NCI-H748 treated with DMSO at 0.1 percent for 48 hours (cell line): Measurements from ENCODE around the gene KRT25.
"Not testable (repeated sequence)": the region's sequence is repeated elsewhere in the genome, so short reads cannot be mapped to it uniquely, and the experiment has no call there.

Source experiments
- DNase-seq: peaks from one replicate; lab custom pipeline; 2025; lab: John Stamatoyannopoulos, UW

The KRT25 gene

DNA sequence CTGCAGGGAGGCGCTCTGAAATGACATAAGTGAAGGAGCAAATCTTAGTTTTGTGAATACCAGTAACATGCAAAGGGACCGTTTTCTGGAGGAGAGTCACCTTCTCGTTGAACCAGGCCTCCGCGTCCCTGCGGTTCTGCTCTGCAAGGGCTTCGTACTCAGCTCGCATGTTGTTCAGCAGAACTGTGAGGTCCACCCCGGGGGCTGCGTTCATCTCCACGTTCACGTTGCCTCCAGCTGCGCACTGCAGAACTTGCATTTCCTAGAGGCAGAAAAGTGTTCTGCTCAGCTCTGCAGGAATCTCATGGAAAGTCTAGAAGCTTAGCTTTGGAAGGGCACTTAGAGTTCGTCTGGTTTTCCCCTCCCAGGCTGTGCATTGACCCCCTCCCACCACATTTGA lies 4.1 kb downstream of the KRT25 start:
- DNase-seq: no peak

GRCh38 chr17:40750391-40750790 lies 4.7 kb downstream of the KRT25 start:
- DNase-seq: no peak

- not testable (repeated sequence) for DNase-seq
These were observed 6.5 kb downstream of the KRT25 start for GRCh38 chr17:40748666-40749065.

DNA sequence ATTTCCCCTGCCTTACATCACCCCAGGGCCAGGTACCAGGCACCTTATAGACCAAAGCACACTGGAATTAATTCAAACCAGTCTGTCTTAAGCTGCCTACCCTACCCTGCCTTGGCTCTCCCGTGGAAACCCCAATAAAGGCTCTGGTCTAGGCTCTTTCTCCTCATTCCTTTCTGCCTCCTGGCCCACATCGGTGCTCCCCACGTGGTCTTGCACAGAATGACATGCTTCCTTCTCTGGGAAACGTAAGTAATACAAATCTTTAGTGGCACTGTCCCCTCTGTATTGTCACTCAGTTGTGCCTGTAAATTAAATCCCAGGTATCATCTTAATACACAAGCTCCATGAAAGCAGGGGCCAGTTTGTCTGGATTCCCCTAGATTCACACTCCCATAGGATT lies 16.6 kb downstream of the KRT25 start:
- DNase-seq: no peak

DNA sequence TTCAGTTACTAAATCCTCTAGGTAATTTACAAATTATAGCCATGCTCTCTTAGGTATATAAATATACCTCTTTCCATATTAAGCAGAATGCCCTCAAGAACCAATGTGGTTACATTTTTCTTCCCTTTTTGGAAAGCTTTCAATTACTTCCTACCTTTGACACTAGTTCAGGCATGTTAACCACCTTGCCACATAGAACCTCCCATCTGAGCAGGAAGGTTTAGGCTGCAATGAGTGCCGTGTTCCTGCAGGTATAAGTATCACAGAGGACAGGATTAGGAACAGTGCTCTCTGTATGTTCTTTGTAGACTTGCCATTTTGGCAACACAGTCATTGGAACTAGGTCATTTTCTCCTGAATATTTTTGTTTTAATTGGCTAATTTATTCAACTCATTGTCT lies 20.1 kb downstream of the KRT25 start:
- no peak for DNase-seq

DNA sequence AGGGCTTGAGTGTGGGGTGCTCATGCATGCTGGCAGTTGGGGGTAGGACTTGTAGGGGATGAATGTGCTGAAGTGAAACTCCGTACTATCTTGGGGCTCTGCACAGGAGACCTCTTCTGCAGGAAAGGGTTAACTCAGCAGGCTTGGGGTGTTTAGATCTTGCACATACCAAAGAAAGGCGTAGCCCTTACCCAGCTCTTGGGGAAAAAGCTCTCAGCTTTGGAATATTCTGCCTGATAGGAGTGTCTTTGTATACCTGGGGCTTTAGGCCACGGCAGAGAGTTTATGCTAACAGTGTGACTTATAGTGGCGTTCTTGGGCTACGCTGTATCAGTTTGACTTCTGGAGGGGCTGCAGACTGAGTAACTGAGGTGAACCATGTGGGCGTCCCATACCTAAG lies 21.1 kb downstream of the KRT25 start:
- no peak for DNase-seq

- no peak for DNase-seq
These were observed 24.2 kb downstream of the KRT25 start for GRCh38 chr17:40730970-40731369.

DNA sequence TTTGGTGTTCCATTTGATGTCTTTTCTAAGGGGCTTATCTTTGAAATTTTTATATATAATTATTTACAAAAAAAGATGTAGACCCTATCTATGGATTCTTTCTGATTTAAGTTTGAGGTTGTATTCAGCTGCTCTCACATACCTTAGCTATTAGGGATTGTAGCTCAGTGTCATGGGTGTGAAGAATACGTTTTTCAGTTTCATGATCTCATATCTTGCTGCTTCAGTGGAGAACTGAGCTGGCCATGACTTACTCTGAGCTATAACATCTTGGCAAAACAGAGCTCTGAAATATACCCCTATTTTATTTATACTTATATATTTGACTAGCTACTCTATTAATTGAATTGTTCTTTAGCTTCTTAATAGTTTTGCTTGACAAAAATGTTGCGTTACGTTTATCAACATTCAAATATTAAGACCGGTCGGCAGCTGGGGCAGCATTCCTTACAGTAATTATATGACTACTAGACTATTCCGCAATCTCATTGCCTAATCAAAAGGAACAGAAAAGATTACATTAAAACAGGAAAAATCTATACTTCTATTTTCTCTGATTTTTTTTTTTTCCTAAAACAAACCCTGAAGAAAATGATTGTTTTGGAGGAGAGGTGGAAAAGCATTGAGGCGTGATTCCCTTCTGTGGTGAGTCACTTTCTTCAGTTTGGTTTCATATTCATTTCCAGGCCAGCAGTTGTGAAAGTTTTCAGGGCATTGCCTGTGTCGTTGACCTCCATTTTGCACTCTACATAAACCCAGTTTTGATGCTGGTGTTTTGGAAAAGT lies 27.5 kb downstream of the KRT25 start:
- no peak for DNase-seq

DNA sequence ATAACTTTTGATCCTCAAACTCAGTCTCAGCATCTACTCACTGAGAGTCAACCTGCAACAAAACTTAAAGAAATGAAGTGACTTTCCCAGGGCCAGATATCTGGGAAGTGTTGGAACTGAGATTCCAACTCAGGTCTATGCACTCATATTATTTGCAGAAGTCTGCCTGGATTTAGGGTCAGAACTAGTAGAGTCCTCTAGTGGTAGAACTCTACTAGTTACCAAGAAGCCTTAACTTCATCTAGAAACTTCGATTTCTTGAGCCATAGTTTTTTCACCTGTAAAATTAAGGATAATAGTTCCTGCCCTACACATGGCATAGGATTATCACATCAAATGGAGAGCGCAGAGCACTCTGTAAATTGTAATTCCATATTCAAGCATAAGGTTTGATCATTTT lies 28.2 kb downstream of the KRT25 start:
- no peak for DNase-seq

DNA sequence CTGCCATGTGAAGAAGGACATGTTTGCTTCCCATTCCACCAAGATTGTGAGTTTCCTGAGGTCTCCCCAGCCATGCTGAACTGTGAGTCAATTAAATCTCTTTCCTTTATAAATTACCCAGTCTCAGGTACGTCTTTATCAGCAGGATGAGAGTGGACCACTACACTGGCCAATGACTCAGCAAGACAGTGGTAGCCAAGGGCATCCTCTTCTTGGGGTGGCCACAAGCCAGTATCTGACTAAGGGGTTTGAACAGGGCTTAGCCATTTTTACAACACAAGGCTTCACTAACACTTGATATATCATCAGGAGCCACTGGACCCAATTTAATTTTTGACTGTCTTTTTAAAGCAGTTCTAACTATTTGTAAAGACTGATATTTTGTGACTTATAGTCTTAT lies 30.5 kb downstream of the KRT25 start:
- DNase-seq: no peak

- no peak for DNase-seq
These were observed 32.9 kb downstream of the KRT25 start for GRCh38 chr17:40722241-40722640.

DNA sequence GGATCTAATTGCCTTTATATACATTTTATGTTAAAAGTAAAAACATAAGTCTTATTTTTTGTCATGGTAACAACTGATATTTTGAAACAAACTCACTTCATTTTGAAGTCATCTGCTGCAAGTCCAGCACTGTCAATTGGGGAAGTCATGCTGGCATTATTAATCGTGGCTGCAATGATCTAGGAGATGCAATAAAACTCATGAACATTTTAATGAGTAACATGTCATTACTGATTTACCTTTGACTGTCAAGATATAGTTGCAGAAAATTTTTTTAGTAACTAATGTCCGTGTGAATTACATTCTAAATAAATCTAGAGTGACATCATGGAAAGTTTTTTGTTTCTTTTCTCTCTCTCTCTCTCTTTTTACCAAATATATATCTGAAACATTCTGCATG lies 34.2 kb downstream of the KRT25 start:
- DNase-seq: no peak

DNA sequence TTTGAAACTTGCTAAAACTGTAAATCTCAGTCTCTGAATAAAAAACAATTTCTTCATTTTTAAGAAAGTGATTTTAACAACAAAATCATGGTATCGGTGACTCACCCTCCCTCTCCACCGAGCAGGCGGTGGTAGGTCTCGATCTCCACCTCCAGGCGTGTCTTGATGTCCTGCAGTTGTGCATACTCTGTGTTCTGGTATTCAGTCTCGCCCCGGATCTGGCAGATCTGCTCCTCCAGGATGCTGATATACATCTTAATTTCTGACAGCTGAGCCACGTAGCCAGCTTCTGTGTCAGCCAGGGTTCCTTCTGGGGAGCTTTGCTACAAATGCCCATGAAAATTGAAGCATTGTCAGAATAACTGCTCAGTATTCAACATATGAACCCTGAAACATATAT lies 36.2 kb downstream of the KRT25 start:
- DNase-seq: no peak

- no peak for DNase-seq
These were observed 37.4 kb downstream of the KRT25 start for GRCh38 chr17:40717776-40718175.

GRCh38 chr17:40714473-40714872 lies 40.7 kb downstream of the KRT25 start:
- DNase-seq: no peak

- DNase-seq: no peak
These were observed 47.4 kb downstream of the KRT25 start for GRCh38 chr17:40707745-40708144.

DNA sequence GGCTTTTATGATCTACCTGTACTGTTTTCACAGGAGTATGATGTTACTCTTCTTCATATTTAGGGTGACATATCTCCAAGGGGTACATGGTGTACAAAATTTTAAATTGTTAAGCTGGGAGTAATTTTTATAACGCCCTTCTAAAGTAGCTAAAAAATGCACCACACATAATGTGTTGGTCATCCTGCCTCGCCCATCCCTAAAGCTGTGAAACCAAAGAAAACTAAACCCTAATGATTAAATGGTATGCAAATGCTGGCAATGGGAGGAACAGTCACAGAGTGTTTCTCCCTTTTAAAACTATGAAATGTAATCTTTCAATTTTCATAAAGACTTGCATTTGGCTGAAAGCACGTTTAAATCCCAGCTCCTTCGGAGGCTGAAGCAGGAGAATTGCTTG lies 49.5 kb downstream of the KRT25 start:
- DNase-seq: no peak

GRCh38 chr17:40703652-40704051 lies 51.5 kb downstream of the KRT25 start, which contains the start of gene KRT24:
Gene KRT24 (minus strand): TSS chr17:40703752. CDS start chr17:40703693, 59 bp downstream.
- no peak for DNase-seq

DNA sequence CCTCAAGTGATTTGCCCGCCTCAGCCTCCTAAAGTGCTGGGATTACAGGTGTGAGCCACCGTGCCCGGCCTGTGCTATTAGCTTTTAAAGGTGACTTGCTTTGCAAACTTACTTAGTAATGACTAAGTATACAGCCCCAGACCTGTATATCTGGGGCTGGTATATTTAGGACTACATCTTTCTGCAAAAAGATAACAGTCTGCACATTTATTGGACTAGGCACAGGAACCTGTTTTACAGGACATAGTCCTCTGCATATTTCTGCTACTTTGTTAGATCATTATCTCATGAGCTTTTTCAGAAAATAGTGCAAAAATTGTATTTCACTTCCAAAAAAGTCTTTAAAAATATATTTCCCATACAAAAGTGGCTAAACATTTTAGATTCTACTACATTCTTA lies 52.9 kb downstream of the KRT25 start:
- no peak for DNase-seq

DNA sequence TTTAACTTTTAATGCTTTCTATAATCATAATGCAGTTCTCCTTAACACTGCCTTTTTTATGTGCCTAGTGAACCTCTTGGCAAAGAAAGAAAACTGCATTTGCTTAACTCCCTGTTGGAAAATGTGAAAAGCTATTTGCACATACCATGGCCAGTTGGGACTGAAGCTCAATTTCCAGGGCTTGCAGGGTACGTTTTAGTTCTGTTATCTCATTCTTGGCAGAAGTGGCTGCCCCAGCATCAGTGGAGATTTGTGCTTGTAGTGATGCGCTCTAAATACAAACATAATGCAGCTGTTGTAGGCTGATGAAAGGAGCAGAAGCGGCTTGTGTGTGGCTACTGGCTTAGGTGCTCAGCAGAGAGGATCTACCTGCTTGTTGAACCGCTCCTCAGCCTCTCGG lies 55.3 kb downstream of the KRT25 start:
- no peak for DNase-seq

DNA sequence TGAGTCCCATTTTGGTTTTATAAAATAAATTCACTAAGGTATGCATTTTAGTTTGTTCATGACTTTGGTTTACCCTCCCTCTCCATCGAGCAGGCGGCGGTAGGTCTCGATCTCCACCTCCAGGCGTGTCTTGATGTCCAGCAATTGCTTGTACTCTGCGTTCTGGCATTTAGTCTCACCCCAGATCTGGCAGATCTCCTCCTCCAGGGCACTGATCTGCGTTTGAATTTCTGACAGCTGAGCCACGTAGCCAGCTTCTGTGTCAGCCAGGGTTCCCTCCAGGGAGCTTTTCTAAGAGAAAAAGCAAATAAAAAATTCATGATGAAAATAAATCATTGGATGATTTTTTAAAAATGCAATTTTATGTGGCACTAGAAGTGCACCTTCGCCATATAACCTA lies 55.8 kb downstream of the KRT25 start:
- DNase-seq: no peak
